Colonic mucosa (tissue), 4 donors: ENCODE results near the gene GNAZ. TPM values are rescaled to one million over a fixed set of nuclear protein-coding genes. Genes with fewer than 3 reads are reported as not detected.
A peak's percentile ranks its signal among the peaks of the same experiment; 100 is the strongest.

Experiments used
- DNase-seq: peaks from one replicate; pipeline ENCODE4 v3.0.0-alpha.2; 2020
- H3K27ac ChIP-seq: fragments of 200-600 bp; one replicate; pipeline ENCODE4 v1.8.0; 2021
- H3K27me3 ChIP-seq: fragments of 200-600 bp; one replicate; pipeline ENCODE4 v1.8.0; 2021
- H3K36me3 ChIP-seq: fragments of 200-600 bp; one replicate; pipeline ENCODE4 v1.8.0; 2021
- H3K4me1 ChIP-seq: fragments of 200-600 bp; one replicate; pipeline ENCODE4 v1.8.0; 2021; ENCODE audit warnings: mild to moderate bottlenecking
- H3K4me3 ChIP-seq: fragments of 200-600 bp; one replicate; pipeline ENCODE4 v1.8.0; 2021
- H3K9ac ChIP-seq, 2 donors: one replicate each; pipeline ENCODE4 v1.7.0; 2013; ENCODE audit warnings: control low read depth in 2 of 2, low read depth in 2 of 2, low read length in 2 of 2
- H3K9me3 ChIP-seq: fragments of 200-600 bp; one replicate; pipeline ENCODE4 v1.8.0; 2021
- intact Hi-C: fragments of 100-400 bp; cut with DNase I; formaldehyde crosslinking; loops from one replicate; pipeline ENCODE4 v1.14.1; 2022
- total RNA-seq, 2 donors: library from RNA; stranded (reverse); fragmentation: NEBNext Ultra II Directional in 1 of 2; extraction: Animal tissue kit (Norgen Biotek cat#: 25700) in 1 of 2; gene quantifications; one replicate each; pipeline ENCODE4 v1.2.1, GENCODE V29; 2021
- TF ChIP-seq, protein P1 (sequence below): fragments of 200-600 bp; IDR thresholded peaks from one replicate; pipeline ENCODE4 v1.8.0; 2022; ENCODE audit warnings: antibody characterized with exemption, mild to moderate bottlenecking
- donor health status: healthy.
- donor health status: DM: no; HTN: no; CAD: no.
- donor health status: DM: no; HTN: no; CAD: no.

GNAZ gene
- total RNA-seq, 2 donors from 2014 or later = 1.2 to 2.5 TPM

DNA sequence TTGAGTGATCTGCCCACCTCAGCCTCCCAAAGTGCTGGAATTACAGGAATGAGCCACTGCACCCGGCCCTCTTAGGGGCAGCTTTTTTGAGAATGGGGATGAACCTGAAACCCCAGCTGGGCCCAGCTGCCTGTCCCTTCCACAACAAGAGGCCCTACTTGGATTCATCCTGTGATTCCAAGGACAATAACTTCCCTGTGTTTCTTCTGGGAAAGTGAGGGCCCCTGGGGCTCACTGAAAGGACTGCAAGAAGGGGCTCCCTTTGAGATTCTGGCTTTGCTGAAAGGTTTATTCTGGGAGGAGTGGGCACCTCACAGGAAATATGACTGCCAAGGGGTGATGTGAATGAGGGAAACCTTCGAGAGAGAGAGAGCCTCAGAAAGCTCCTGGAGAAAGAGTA is 12.3 kb upstream of the GNAZ start:
- Histone ChIP-seq H3K9me3 (no peaks in the 10 kb centered on the region), H3K36me3 (no peaks in the 10 kb centered on the region), H3K4me1 (no peaks in the 10 kb centered on the region), H3K27ac (no peak overlapping the region), H3K9ac (no peak overlapping the region), H3K27me3 (no peaks in the 10 kb centered on the region), H3K4me3 (no peak overlapping the region)
- intact Hi-C loops = no loop called here
- no peak for DNase-seq
- TF ChIP-seq, protein P1, sequence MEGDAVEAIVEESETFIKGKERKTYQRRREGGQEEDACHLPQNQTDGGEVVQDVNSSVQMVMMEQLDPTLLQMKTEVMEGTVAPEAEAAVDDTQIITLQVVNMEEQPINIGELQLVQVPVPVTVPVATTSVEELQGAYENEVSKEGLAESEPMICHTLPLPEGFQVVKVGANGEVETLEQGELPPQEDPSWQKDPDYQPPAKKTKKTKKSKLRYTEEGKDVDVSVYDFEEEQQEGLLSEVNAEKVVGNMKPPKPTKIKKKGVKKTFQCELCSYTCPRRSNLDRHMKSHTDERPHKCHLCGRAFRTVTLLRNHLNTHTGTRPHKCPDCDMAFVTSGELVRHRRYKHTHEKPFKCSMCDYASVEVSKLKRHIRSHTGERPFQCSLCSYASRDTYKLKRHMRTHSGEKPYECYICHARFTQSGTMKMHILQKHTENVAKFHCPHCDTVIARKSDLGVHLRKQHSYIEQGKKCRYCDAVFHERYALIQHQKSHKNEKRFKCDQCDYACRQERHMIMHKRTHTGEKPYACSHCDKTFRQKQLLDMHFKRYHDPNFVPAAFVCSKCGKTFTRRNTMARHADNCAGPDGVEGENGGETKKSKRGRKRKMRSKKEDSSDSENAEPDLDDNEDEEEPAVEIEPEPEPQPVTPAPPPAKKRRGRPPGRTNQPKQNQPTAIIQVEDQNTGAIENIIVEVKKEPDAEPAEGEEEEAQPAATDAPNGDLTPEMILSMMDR = no peak

- no peaks in the 10 kb centered on the region for H3K9me3 ChIP-seq
- no peak overlapping the region for H3K4me3 ChIP-seq
- no peaks in the 10 kb centered on the region for H3K36me3 ChIP-seq
- no peaks in the 10 kb centered on the region for H3K27me3 ChIP-seq
- intact Hi-C loops = no loop called here
- no peaks in the 10 kb centered on the region for H3K4me1 ChIP-seq
- H3K9ac ChIP-seq = no peak overlapping the region
- TF ChIP-seq, protein P1 = no peak
- DNase-seq = peak; percentile 14
- no peak overlapping the region for H3K27ac ChIP-seq
Observed at GRCh38 chr22:23058481-23059283, 11.6 kb upstream of the GNAZ start.

DNA sequence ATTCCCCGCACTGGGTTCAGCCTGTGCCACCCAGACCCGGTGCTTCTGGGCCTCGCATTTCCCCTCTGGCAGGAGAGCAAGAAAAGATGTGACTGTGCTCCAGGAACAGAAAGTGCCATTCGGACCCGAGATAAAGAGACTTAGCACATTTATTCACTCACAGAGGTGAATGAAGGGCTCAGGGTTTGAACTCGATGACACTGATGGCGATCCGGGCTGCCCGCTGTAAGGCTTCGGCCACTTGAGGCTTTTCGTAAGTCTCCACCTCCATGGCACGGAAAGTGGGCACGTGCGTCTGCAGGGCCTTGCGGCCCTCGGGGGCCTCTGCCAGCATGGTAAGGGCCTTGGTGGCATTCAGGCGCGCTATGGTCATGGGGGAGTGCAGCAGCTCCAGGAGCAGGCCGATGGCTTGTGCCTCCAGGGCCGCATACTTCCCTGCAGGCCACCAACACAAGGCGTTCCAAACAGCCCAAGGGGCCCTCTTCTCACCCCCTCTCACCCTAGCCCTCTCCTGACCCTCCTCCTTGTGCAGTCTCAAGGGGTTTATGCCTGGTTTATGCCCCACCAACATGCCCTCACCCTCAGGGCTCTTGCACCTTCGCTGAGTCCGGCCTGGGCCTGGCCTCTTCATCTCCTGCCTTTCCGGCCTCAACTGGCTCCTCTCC is 10.9 kb upstream of the GNAZ start:
- H3K9me3 ChIP-seq = no peaks in the 10 kb centered on the region
- H3K27ac ChIP-seq = no peak overlapping the region
- TF ChIP-seq, protein P1 = no peak
- H3K4me3 ChIP-seq = no peak overlapping the region
- H3K9ac ChIP-seq = no peak overlapping the region
- no peaks in the 10 kb centered on the region for H3K27me3 ChIP-seq
- H3K4me1 ChIP-seq = no peaks in the 10 kb centered on the region
- H3K36me3 ChIP-seq = no peaks in the 10 kb centered on the region
- intact Hi-C loops = no loop called here
- no peak for DNase-seq

DNA sequence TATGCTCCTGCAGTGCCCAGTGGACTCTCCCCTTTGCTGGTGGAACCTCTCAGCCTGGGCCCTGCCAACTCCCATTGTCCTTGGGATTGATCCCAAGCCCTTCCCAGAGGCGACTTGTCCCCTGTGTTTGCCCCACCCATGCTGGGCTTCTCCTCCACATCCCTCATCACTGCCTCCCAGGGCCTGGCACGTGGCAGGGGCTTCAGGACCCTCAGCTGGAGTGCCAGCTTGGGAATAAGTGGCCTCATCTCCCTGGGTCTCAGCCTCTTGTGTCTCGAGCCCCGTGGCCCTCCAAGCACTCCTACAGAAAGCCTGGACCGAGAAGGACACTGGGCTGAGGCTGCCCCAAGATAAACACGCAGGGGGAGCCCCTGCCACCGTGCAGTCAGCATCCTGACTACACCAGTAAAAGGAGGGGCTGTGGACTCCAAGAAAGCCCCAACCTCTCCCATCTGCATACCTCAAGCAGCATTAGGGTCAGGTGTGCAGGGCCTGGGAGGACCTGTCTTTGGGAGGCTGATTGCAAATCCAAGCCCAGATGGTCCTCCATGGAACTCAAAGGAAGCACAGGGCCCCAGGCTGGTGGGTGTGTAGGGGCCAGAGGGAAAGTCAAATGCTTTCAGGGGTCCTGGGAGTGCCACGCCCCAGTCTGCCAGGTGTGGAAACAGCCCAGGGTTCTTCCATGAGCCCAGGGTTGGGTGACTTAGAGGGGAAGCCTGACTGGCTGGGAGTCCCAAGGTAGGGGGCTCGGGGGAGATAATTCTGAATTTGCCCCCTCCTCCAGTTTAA is 9.5 kb upstream of the GNAZ start:
- intact Hi-C loops = no loop called here
- TF ChIP-seq, protein P1 = no peak
- Histone ChIP-seq H3K27ac (no peak overlapping the region), H3K9me3 (no peaks in the 10 kb centered on the region), H3K27me3 (no peaks in the 10 kb centered on the region), H3K9ac (no peak overlapping the region), H3K4me3 (no peak overlapping the region), H3K36me3 (no peaks in the 10 kb centered on the region), H3K4me1 (no peaks in the 10 kb centered on the region)
- DNase-seq = peak; percentile 14

- Histone ChIP-seq H3K27me3 (no peaks in the 10 kb centered on the region), H3K36me3 (no peaks in the 10 kb centered on the region)
- no peak for DNase-seq
Observed at GRCh38 chr22:23061471-23062280, 8.6 kb upstream of the GNAZ start.

More at GRCh38 chr22:23061471-23062280, 8.6 kb upstream of the GNAZ start:
- no peak overlapping the region for H3K9ac ChIP-seq
- H3K27ac ChIP-seq = no peak overlapping the region
- H3K4me1 ChIP-seq = no peaks in the 10 kb centered on the region
- TF ChIP-seq, protein P1 = no peak
- intact Hi-C loops = no loop called here
- H3K4me3 ChIP-seq = no peak overlapping the region
- H3K9me3 ChIP-seq = no peaks in the 10 kb centered on the region
